Right lobe of liver (tissue), 6 donors: ENCODE results near the gene GRK1. TPM values are rescaled to one million over a fixed set of nuclear protein-coding genes. Genes with fewer than 3 reads are reported as not detected.

ENCODE experiments used
- ATAC-seq, 4 donors: fragments of 200-7000 bp; cut with Tn5 transposase; one replicate each; pipeline ENCODE4 v1.9.1; 2020; ENCODE audit warnings: mild to moderate bottlenecking in 4 of 4, moderate library complexity in 4 of 4
- DNase-seq, 3 donors: peaks; one replicate each; pipeline ENCODE4 v3.0.0-alpha.2; 2020
- H3K27ac ChIP-seq, 3 donors: fragments of 200-600 bp; one replicate each; pipeline ENCODE4 v1.8.0; 2022
- H3K27me3 ChIP-seq, 2 donors: fragments of 200-600 bp; one replicate each; pipeline ENCODE4 v1.8.0; 2022
- H3K36me3 ChIP-seq, 4 donors: fragments of 200-600 bp; sonication (generic) in 1 of 4; one replicate each; pipeline versions ENCODE4 v1.5.1 to v1.8.0; 2017 to 2022; ENCODE audit warnings: control low read depth in 1 of 4
- H3K4me1 ChIP-seq, 4 donors: fragments of 200-600 bp; sonication (generic) in 1 of 4; one replicate each; pipeline versions ENCODE4 v1.5.1 to v1.8.0; 2017 to 2022; ENCODE audit warnings: control low read depth in 1 of 4
- H3K4me3 ChIP-seq, 3 donors: fragments of 200-600 bp; one replicate each; pipeline ENCODE4 v1.8.0; 2022
- H3K9me3 ChIP-seq, 4 donors: fragments of 200-600 bp; sonication (generic) in 1 of 4; one replicate each; pipeline versions ENCODE4 v1.5.1 to v1.8.0; 2017 to 2022; ENCODE audit warnings: control low read depth in 1 of 4
- POLR2A ChIP-seq: fragments of 450-650 bp; IDR thresholded peaks from one replicate; pipeline ENCODE4 v1.6.1; 2017; ENCODE audit warnings: antibody characterized with exemption, mild to moderate bottlenecking
- WGBS: methylation state at CpG from one replicate; pipeline ENCODE4 v1.1.6; 2018; ENCODE audit warnings: low coverage, low lambda C conversion rate; ENCODE audit not compliant: insufficient coverage; ENCODE audit errors: missing lambda C conversion rate; 5-methylcytosine and 5-hydroxymethylcytosine counted together
- intact Hi-C, 2 donors: fragments of 100-400 bp; cut with DNase I; formaldehyde crosslinking; loops; one replicate each; pipeline versions ENCODE4 v1.11.2 to v1.14.1; 2022
- total RNA-seq, 6 experiments: library from RNA; depleted of rRNA in 2 of 6; stranded (reverse); fragments of >200 nt in 2 of 6; fragmentation: NEBNext Ultra II Directional in 3 of 6; extraction: Animal tissue kit (Norgen Biotek cat#: 25700) in 3 of 6; gene quantifications; one replicate each; pipeline versions ENCODE4 v1.1.0 to v1.2.4, GENCODE V29; 2016 to 2023
- TF ChIP-seq, protein P1 (sequence below), 4 donors: fragments of 200-600 bp in 3 of 4; fragments of 450-650 bp in 1 of 4; IDR thresholded peaks; one replicate each; pipeline versions ENCODE4 v1.5.1 to v1.8.0; 2016 to 2022; ENCODE audit warnings: antibody characterized with exemption in 4 of 4, mild to moderate bottlenecking in 2 of 4
- donor health status: DM: no; HTN: yes; CAD: no.
- donor health status: DM: no; HTN: no; CAD: no.
- donor health status: DM: no; HTN: no; CAD: no.
- donor health status: DM: no; HTN: yes; CAD: no.
- donor health status: DM: no; HTN: yes; CAD: no.

GRK1 gene
- total RNA-seq, 6 experiments from 2014 or later: not detected

DNA sequence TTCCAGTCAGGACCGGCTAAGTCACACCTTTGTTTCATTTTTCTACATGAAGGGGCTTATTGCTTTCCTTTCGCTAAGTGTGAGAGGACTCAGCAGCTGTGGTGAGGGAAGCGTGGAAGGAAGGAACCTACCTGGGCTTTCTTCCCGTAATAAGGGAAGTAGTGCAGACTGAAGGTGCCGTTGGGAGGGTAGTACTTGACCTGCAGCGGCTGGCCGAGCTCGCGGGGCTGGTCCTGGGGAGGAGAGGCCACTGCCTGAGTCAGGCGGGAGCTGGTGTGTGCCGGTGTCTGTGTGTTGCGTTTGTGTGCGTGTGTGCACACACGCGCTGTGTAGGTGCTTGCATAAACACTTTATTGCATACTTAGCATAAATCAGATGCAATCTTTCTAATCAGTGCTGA lies 16.7 kb upstream of the GRK1 start:
- Histone ChIP-seq H3K27me3 (no peaks in the 10 kb centered on the region), H3K4me1 (peaks cover 0 to 20% (median 6%) of the 10 kb centered on the region in 4 donors), H3K4me3 (no peak overlapping the region), H3K9me3 (no peaks in the 10 kb centered on the region), H3K36me3 (no peaks in the 10 kb centered on the region), H3K27ac (no peak overlapping the region)
- TF ChIP-seq POLR2A: no peak
- TF ChIP-seq, protein P1, sequence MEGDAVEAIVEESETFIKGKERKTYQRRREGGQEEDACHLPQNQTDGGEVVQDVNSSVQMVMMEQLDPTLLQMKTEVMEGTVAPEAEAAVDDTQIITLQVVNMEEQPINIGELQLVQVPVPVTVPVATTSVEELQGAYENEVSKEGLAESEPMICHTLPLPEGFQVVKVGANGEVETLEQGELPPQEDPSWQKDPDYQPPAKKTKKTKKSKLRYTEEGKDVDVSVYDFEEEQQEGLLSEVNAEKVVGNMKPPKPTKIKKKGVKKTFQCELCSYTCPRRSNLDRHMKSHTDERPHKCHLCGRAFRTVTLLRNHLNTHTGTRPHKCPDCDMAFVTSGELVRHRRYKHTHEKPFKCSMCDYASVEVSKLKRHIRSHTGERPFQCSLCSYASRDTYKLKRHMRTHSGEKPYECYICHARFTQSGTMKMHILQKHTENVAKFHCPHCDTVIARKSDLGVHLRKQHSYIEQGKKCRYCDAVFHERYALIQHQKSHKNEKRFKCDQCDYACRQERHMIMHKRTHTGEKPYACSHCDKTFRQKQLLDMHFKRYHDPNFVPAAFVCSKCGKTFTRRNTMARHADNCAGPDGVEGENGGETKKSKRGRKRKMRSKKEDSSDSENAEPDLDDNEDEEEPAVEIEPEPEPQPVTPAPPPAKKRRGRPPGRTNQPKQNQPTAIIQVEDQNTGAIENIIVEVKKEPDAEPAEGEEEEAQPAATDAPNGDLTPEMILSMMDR (IDR thresholded peaks at IDR 0.05): no peak
- ATAC-seq (no peak), DNase-seq (peak in 2 of 3 donors; percentile 27 to 37)
- intact Hi-C loops: no loop called here
- 80% methylated on average over 5 of the region's 15 CpGs for WGBS

DNA sequence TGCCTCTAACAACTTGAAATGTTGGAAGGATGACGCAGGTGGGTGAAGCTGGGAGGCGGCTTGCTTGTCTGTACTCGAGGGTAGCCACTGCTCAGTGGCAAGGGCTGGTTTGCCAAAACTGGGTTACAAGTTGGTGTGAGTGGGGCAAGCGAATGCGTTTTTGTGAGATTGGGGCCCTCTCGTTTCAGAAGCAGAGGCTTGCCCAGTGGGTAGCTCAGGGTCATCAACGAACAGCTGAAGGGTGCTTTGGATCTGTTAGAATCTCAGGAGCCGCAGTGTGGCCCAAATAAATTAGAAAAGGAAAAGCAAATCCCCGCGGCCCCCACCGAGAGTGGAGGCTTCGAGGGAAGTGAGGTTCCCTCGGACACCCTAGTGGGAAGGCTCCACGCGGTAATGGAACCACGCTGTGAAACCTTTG lies 16.3 kb upstream of the GRK1 start:
- Histone ChIP-seq H3K27me3 (no peaks in the 10 kb centered on the region), H3K4me1 (peaks cover 0 to 19% (median 6%) of the 10 kb centered on the region in 4 donors), H3K4me3 (no peak overlapping the region), H3K36me3 (no peaks in the 10 kb centered on the region), H3K27ac (no peak overlapping the region), H3K9me3 (no peaks in the 10 kb centered on the region)
- WGBS: 97% methylated on average over 12 of the region's 16 CpGs
- DNase-seq (peak in 2 of 3 donors; percentile 26 to 40), ATAC-seq (no peak)
- intact Hi-C loops: no loop called here
- TF ChIP-seq POLR2A: no peak
- TF ChIP-seq, protein P1 (IDR thresholded peaks at IDR 0.05): no peak

DNA sequence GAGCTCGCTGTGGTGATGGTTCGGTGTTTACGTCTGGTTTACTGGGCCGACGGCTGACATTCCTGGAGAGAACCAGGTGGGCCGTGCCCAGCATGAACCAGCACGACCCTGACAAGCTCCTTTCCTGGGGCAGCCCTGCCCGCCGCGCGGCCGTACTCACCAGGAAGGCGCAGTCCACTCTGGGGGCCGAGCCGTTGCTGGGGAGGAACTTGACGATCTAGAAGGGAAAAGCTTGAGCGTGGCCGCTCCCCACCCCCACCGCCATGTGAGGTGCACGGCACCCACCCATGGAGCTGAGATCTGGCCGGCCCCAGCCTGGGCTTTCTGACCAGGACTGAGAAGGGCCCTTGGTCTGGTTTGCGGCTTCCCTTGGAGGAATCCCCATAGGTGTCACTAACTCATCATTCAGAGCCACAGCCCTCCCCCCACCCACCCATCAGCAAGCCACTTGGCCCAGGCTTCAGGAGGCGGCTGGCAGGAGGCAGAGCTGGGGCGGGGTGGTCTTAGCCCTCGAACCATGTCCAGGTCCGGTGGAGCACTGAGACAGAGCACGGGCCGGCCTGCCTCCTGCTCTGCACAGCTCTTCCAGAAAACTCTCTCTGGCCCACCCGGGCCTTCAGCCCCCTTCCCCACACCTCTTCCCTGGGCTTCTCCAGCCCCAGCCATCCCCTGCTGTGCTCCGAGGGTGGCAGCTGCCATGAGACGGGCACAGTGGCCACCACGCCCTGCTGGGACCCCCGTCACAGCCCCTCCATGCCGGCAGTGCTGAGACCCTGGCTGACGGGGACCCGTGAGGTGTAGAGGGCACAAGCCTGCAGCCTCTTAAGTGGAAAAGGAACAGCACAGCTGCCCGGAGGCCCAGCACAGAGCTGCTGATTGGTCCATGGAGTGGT lies 15.3 kb upstream of the GRK1 start:
- peaks cover 0 to 14% (median 6%) of the 10 kb centered on the region in 4 donors for H3K4me1 ChIP-seq
- no peaks in the 10 kb centered on the region for H3K27me3 ChIP-seq
- WGBS: 89% methylated on average over 5 of the region's 37 CpGs
- ATAC-seq (no peak), DNase-seq (peak in 2 of 3 donors; percentile 40)
- no peaks in the 10 kb centered on the region for H3K9me3 ChIP-seq
- H3K27ac ChIP-seq: no peak overlapping the region
- H3K36me3 ChIP-seq: no peaks in the 10 kb centered on the region
- intact Hi-C loops: no loop called here
- TF ChIP-seq POLR2A: no peak
- TF ChIP-seq, protein P1 (IDR thresholded peaks at IDR 0.05): no peak
- no peak overlapping the region for H3K4me3 ChIP-seq

DNA sequence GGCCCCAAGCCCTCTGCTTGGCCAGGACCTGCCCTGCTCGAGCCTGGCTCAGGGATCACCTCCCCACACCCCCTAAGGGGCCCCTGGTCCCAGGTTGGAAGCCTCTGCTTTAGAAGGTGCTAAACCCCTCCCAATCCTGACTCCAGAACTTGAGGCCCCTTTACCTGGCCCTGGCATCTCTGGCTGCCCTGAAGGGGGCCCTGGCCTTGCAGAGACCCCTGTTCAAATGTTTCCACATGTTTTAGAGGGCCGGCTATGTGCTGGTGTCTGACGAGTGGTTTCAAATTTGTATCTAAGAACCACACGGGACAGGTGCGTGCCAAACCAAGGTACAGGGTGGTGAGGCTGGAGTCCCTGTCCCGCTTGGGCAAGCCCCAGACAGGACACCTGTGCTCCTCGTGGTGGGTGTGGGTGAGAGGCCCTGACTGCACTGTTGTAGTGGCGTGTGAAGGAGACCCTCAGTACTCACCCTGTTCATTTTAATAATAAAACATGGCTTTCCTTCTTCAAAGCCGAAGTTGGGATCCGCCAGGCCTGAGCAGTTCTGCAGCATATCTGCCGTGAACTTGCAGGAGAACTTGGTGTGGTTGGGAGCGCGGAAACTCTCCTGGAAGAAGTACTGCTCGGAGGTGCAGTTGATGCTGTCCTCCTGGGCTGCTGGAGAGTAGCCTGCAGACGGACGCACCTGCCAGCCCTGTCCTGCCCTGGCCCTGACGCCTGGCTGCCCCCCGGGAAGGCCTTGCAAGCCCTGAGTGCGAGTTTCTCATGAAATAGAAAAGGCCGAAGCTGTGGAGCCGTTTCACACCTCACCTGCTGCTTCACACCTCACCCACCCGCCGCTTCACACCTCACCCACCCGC lies 14.4 kb upstream of the GRK1 start:
- DNase-seq: peak in 2 of 3 donors; percentile 37 to 41
- 96% methylated on average over 11 of the region's 24 CpGs for WGBS

More for the DNA sequence above, 14.4 kb upstream of the GRK1 start:
- Histone ChIP-seq H3K36me3 (no peaks in the 10 kb centered on the region), H3K4me3 (no peak overlapping the region), H3K4me1 (peaks cover 0 to 7% (median 5%) of the 10 kb centered on the region in 4 donors), H3K27me3 (no peaks in the 10 kb centered on the region), H3K9me3 (no peaks in the 10 kb centered on the region), H3K27ac (no peak overlapping the region)
- TF ChIP-seq POLR2A: no peak
- TF ChIP-seq, protein P1 (IDR thresholded peaks at IDR 0.05): no peak
- intact Hi-C loops: no loop called here
- no peak for ATAC-seq
